ENCODE measurements around the gene FBXO8. TPM values are rescaled to one million over a fixed set of nuclear protein-coding genes. Genes with fewer than 3 reads are reported as not detected.

The FBXO8 gene
- total and polyA plus RNA-seq, 4 donors, result 15.6 to 48.0 (median 22.3) TPM

DNA sequence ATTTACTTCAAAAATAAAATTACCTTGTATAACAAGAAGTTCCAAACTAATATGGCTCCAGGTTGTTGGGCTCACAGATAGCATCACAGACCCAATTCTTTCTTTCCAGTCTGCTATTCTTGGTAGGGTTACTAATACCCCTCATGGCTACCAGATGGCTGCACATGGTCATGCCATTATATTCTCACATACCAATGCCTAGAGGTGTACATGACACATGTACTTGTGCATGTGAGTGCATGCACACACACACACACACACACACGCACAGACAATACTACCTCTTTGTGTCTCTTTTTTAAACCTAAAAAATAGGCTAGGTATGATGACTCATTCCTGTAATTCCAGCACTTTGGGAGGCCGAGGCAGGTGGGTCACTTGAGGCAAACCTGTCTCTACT lies 31.1 kb downstream of the FBXO8 start:
- Histone ChIP-seq H3K9ac (ENCODE audit: insufficient read depth in 1 of 2, low read length in 2 of 2) (no peak overlapping the region), H3K4me1 (ENCODE audit: control insufficient read depth in 5 of 5, insufficient read depth in 5 of 5, low read length in 5 of 5) (peaks cover 0 to 5% (median 3%) of the 10 kb centered on the region in 5 donors), H3K9me3 (ENCODE audit: control insufficient read depth in 4 of 4, insufficient read depth in 3 of 4, low read length in 3 of 4) (no peaks in the 10 kb centered on the region), H3K36me3 (ENCODE audit: control insufficient read depth in 4 of 4, insufficient read depth in 4 of 4, low read length in 4 of 4) (peaks cover 0 to 6% (median 2%) of the 10 kb centered on the region in 4 donors), H3K4me3 (no peak overlapping the region), H3K27me3 (ENCODE audit: control insufficient read depth in 3 of 3, insufficient read depth in 3 of 3, low read length in 2 of 3) (no peaks in the 10 kb centered on the region), H3K27ac (ENCODE audit: low read depth in 1 of 2, low read length in 1 of 2) (no peak overlapping the region)
- TF ChIP-seq, protein P1, sequence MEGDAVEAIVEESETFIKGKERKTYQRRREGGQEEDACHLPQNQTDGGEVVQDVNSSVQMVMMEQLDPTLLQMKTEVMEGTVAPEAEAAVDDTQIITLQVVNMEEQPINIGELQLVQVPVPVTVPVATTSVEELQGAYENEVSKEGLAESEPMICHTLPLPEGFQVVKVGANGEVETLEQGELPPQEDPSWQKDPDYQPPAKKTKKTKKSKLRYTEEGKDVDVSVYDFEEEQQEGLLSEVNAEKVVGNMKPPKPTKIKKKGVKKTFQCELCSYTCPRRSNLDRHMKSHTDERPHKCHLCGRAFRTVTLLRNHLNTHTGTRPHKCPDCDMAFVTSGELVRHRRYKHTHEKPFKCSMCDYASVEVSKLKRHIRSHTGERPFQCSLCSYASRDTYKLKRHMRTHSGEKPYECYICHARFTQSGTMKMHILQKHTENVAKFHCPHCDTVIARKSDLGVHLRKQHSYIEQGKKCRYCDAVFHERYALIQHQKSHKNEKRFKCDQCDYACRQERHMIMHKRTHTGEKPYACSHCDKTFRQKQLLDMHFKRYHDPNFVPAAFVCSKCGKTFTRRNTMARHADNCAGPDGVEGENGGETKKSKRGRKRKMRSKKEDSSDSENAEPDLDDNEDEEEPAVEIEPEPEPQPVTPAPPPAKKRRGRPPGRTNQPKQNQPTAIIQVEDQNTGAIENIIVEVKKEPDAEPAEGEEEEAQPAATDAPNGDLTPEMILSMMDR (IDR thresholded peaks at IDR 0.05; ENCODE audit: control extremely low read depth, extremely low read depth), result no peak
- ATAC-seq (ENCODE audit: insufficient read depth, low FRiP score), result no peak
- 70 to 98% methylated on average over 2 of the region's 2 CpGs for WGBS, 2 donors
- no peak for DNase-seq

DNA sequence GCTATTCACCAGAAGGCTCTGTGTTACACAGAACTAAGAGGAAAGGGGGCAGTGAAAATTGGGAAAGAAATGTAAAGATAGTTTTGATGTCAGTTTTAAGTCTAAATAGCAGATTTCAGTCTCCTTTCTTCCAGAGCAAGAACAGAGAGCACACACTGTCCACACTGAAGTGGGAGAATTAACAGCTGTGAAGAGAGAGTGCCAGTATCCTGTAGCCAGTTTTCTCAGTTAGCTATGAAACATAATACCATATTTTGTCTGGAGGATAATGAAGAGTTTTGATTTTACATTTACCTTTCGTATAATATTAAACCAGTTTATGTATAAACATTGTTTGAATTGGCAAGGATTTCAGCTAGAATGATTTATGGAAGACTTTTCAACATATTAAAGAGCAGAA lies 35.1 kb downstream of the FBXO8 start:
- no peaks in the 10 kb centered on the region for H3K27me3 ChIP-seq (ENCODE audit: control insufficient read depth in 3 of 3, insufficient read depth in 3 of 3, low read length in 2 of 3)
- DNase-seq (no peak), ATAC-seq (ENCODE audit: insufficient read depth, low FRiP score) (no peak)
- H3K4me1 ChIP-seq (ENCODE audit: control insufficient read depth in 5 of 5, insufficient read depth in 5 of 5, low read length in 5 of 5), result peaks cover 0 to 2% (median 0%) of the 10 kb centered on the region in 5 donors
- no peak overlapping the region for H3K9ac ChIP-seq (ENCODE audit: insufficient read depth in 1 of 2, low read length in 2 of 2)
- peaks cover 0 to 4% (median 2%) of the 10 kb centered on the region in 4 donors for H3K36me3 ChIP-seq (ENCODE audit: control insufficient read depth in 4 of 4, insufficient read depth in 4 of 4, low read length in 4 of 4)
- no peak overlapping the region for H3K27ac ChIP-seq (ENCODE audit: low read depth in 1 of 2, low read length in 1 of 2)
- no peaks in the 10 kb centered on the region for H3K9me3 ChIP-seq (ENCODE audit: control insufficient read depth in 4 of 4, insufficient read depth in 3 of 4, low read length in 3 of 4)
- TF ChIP-seq, protein P1 (IDR thresholded peaks at IDR 0.05; ENCODE audit: control extremely low read depth, extremely low read depth), result no peak
- WGBS, 2 donors, result 59 to 71% methylated on average over 1 of the region's 1 CpG
- H3K4me3 ChIP-seq, result no peak overlapping the region

DNA sequence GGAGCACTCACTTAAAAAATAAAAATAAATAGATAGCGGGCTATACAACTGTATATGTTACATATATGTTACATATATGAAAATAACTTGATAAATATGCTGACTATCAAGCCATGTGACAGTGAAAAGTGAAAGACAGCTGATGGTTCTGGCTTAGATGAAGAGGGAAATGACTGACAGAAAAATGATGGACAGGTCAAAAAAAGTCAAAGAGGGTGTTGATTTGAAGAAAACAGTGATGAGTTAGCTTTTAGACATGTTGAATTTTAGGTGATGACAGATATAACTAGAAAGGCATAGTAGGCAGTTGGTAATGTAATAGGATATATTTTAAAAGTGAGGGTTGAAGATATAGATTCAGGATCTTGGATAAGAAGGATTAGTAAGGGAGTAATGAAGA lies 37.8 kb downstream of the FBXO8 start:
- H3K27ac ChIP-seq (ENCODE audit: low read depth in 1 of 2, low read length in 1 of 2), result no peak overlapping the region
- no peaks in the 10 kb centered on the region for H3K27me3 ChIP-seq (ENCODE audit: control insufficient read depth in 3 of 3, insufficient read depth in 3 of 3, low read length in 2 of 3)
- peaks cover 0 to 2% (median 0%) of the 10 kb centered on the region in 5 donors for H3K4me1 ChIP-seq (ENCODE audit: control insufficient read depth in 5 of 5, insufficient read depth in 5 of 5, low read length in 5 of 5)
- TF ChIP-seq, protein P1 (IDR thresholded peaks at IDR 0.05; ENCODE audit: control extremely low read depth, extremely low read depth), result no peak
- H3K36me3 ChIP-seq (ENCODE audit: control insufficient read depth in 4 of 4, insufficient read depth in 4 of 4, low read length in 4 of 4), result peaks cover 0 to 2% (median 1%) of the 10 kb centered on the region in 4 donors
- WGBS, 2 donors, result 97 to 99% methylated on average over 1 of the region's 1 CpG
- H3K9me3 ChIP-seq (ENCODE audit: control insufficient read depth in 4 of 4, insufficient read depth in 3 of 4, low read length in 3 of 4), result no peaks in the 10 kb centered on the region
- no peak overlapping the region for H3K4me3 ChIP-seq
- DNase-seq (no peak), ATAC-seq (ENCODE audit: insufficient read depth, low FRiP score) (no peak)
- no peak overlapping the region for H3K9ac ChIP-seq (ENCODE audit: insufficient read depth in 1 of 2, low read length in 2 of 2)

DNA sequence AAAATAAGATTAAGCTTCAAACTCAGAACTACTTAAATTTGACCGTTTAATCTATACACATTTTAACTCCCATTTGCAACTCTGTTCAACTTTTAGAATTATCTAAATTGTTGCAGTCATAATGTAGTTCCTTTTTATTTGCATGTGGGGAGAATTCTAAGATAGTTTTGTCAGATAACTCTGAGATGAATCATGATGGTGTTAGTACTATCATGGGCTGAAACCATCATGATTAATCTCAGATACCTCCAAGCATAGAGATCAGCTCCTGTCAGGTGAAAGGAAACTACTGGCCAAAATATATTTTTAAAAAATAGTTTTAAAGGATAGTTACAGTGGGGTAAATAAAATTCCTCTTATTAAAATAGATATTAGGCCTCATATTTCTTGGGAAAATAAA lies 39.0 kb downstream of the FBXO8 start:
- no peak overlapping the region for H3K4me3 ChIP-seq
- H3K27ac ChIP-seq (ENCODE audit: low read depth in 1 of 2, low read length in 1 of 2), result no peak overlapping the region
- TF ChIP-seq, protein P1 (IDR thresholded peaks at IDR 0.05; ENCODE audit: control extremely low read depth, extremely low read depth), result no peak
- peaks cover 0 to 2% (median 0%) of the 10 kb centered on the region in 5 donors for H3K4me1 ChIP-seq (ENCODE audit: control insufficient read depth in 5 of 5, insufficient read depth in 5 of 5, low read length in 5 of 5)
- H3K27me3 ChIP-seq (ENCODE audit: control insufficient read depth in 3 of 3, insufficient read depth in 3 of 3, low read length in 2 of 3), result no peaks in the 10 kb centered on the region
- DNase-seq, result no peak
- H3K36me3 ChIP-seq (ENCODE audit: control insufficient read depth in 4 of 4, insufficient read depth in 4 of 4, low read length in 4 of 4), result peaks cover 0 to 3% (median 1%) of the 10 kb centered on the region in 4 donors
- no peaks in the 10 kb centered on the region for H3K9me3 ChIP-seq (ENCODE audit: control insufficient read depth in 4 of 4, insufficient read depth in 3 of 4, low read length in 3 of 4)
- 59 to 80% methylated on average over 1 of the region's 1 CpG for WGBS, 2 donors
- H3K9ac ChIP-seq (ENCODE audit: insufficient read depth in 1 of 2, low read length in 2 of 2), result no peak overlapping the region
- no peak for ATAC-seq (ENCODE audit: insufficient read depth, low FRiP score)

Measured in lung (tissue), 12 donors.